PC-9 (cell line): Measurements from ENCODE around the gene ENPP3. TPM values are rescaled to one million over a fixed set of nuclear protein-coding genes. Genes with fewer than 3 reads are reported as not detected.
A peak's percentile ranks its signal among the peaks of the same experiment; 100 is the strongest.

Experiments used
- BruUV-seq: library from RNA; stranded (reverse); fragments of 400-500 nt; replicated peaks from 2 replicates; lab custom pipeline; 2021; lab: Mats Ljungman, UMichigan
- CTCF ChIA-PET: fragments of 300-600 bp; sonication (Branson Sonifier 250); formaldehyde crosslinking; loops from one replicate; lab custom pipeline; 2022; ENCODE audit warnings: antibody characterized with exemption; lab: Charles Lee
- POLR2A ChIA-PET: fragments of 300-600 bp; sonication (Branson Sonifier 250); formaldehyde crosslinking; loops from one replicate; lab custom pipeline; 2022; ENCODE audit warnings: antibody characterized with exemption; ENCODE audit not compliant: unreplicated experiment; lab: Charles Lee
- DNase-seq, 2 experiments: peaks; one replicate each; pipeline versions ENCODE4 v3.0.0 to v3.0.0-alpha.2; 2015 to 2022; ENCODE audit warnings: mixed read lengths in 1 of 2
- H2AFZ ChIP-seq: fragments of 200-600 bp; sonication (generic); 2 replicates; pipeline ENCODE4 v1.8.1; 2017; ENCODE audit warnings: antibody characterized with exemption
- H3F3A ChIP-seq: fragments of 200-600 bp; sonication (generic); 2 replicates; pipeline ENCODE4 v1.8.1; 2017; ENCODE audit warnings: antibody characterized with exemption, mild to moderate bottlenecking, low read depth; ENCODE audit not compliant: insufficient read depth
- H3K27ac ChIP-seq: fragments of 200-600 bp; sonication (generic); 2 replicates; pipeline ENCODE4 v1.6.1; 2016; ENCODE audit warnings: mixed run types
- H3K27me3 ChIP-seq: fragments of 200-600 bp; sonication (generic); 2 replicates; pipeline ENCODE4 v1.6.1; 2016; ENCODE audit warnings: low read depth, mixed run types; ENCODE audit not compliant: insufficient read depth
- H3K36me3 ChIP-seq: fragments of 200-600 bp; sonication (generic); 2 replicates; pipeline ENCODE4 v1.6.1; 2016; ENCODE audit warnings: low read depth, mixed run types
- H3K4me1 ChIP-seq: fragments of 200-600 bp; sonication (generic); replicated peaks from 2 replicates; pipeline ENCODE4 v1.6.1; 2016; ENCODE audit warnings: mixed run types; ENCODE audit not compliant: insufficient read depth
- H3K4me2 ChIP-seq: fragments of 200-600 bp; sonication (generic); 2 replicates; pipeline ENCODE4 v1.6.1; 2017; ENCODE audit warnings: mixed run types
- H3K4me3 ChIP-seq: fragments of 200-600 bp; sonication (generic); 2 replicates; pipeline ENCODE4 v1.6.1; 2016; ENCODE audit warnings: mixed run types
- H3K79me2 ChIP-seq: fragments of 200-600 bp; sonication (generic); 2 replicates; pipeline ENCODE4 v1.6.1; 2017; ENCODE audit warnings: low read depth, mixed run types
- H3K9me2 ChIP-seq: fragments of 200-600 bp; sonication (generic); 2 replicates; pipeline ENCODE4 v1.8.1; 2017; ENCODE audit warnings: mild to moderate bottlenecking; ENCODE audit not compliant: insufficient read depth
- H3K9me3 ChIP-seq: fragments of 200-600 bp; sonication (generic); 2 replicates; pipeline ENCODE4 v1.8.1; 2016; ENCODE audit warnings: low read depth; ENCODE audit not compliant: insufficient read depth
- H4K20me1 ChIP-seq: fragments of 200-600 bp; sonication (generic); 2 replicates; pipeline ENCODE4 v1.8.1; 2017; ENCODE audit not compliant: insufficient read depth
- EZH2 ChIP-seq: fragments of 200-600 bp; sonication (generic); IDR thresholded peaks from 2 replicates; pipeline ENCODE4 v1.8.0; 2017; ENCODE audit warnings: antibody characterized with exemption, low read depth
- intact Hi-C: fragments of 100-400 bp; cut with micrococcal nuclease; formaldehyde crosslinking; loops from one replicate; pipeline ENCODE4 v1.10.0; 2022; ENCODE audit not compliant: unreplicated experiment
- total RNA-seq: library from RNA; stranded (reverse); gene quantifications from 2 replicates; pipeline ENCODE4 v1.2.3, GENCODE V29; 2021
- TF ChIP-seq, protein P1 (sequence below): fragments of 200-600 bp; sonication (generic); conservative IDR thresholded peaks from 2 replicates; pipeline ENCODE4 v1.6.1; 2017; ENCODE audit warnings: mixed run types, antibody characterized with exemption, mild to moderate bottlenecking, moderate library complexity

The ENPP3 gene
- total RNA-seq, 1 experiment from 2014 or later: not detected

- BruUV-seq: no TSS peak
- CTCF ChIA-PET: no interaction called here
Measured at GRCh38 chr6:131646249-131646670, 9.2 kb downstream of the ENPP3 start.

GRCh38 chr6:131651782-131652181 is 14.7 kb downstream of the ENPP3 start:
- ChIA-PET POLR2A (interaction anchor here (0.7 kb wide), 1 partner anchor 101 kb away, joined by 4 read pairs; no protein-coding TSS in a partner anchor), CTCF (interaction anchor here (0.5 kb wide), 1 partner anchor 31 kb away, joined by 7 read pairs; no protein-coding TSS in a partner anchor)
- Histone ChIP-seq H3K27me3 (no peaks in the 10 kb centered on the region), H4K20me1 (no peaks in the 10 kb centered on the region), H3K4me1 (peaks cover 20% of the 10 kb centered on the region), H3K79me2 (no peaks in the 10 kb centered on the region), H3F3A (no peaks in the 10 kb centered on the region; the same call in 1 of the 2 replicates), H3K9me3 (no peaks in the 10 kb centered on the region), H3K9me2 (no peaks in the 10 kb centered on the region), H3K4me2 (peak overlapping the region; percentile 17; the same call in 1 of the 2 replicates), H3K4me3 (no peak overlapping the region), H3K36me3 (no peaks in the 10 kb centered on the region), H2AFZ (0 out of 2 replicates have a peak overlapping the region, but pooled peaks have one; percentile 24), H3K27ac (no peak overlapping the region)
- DNase-seq: no peak
- no TSS peak for BruUV-seq
- no peak for TF ChIP-seq EZH2
- TF ChIP-seq, protein P1, sequence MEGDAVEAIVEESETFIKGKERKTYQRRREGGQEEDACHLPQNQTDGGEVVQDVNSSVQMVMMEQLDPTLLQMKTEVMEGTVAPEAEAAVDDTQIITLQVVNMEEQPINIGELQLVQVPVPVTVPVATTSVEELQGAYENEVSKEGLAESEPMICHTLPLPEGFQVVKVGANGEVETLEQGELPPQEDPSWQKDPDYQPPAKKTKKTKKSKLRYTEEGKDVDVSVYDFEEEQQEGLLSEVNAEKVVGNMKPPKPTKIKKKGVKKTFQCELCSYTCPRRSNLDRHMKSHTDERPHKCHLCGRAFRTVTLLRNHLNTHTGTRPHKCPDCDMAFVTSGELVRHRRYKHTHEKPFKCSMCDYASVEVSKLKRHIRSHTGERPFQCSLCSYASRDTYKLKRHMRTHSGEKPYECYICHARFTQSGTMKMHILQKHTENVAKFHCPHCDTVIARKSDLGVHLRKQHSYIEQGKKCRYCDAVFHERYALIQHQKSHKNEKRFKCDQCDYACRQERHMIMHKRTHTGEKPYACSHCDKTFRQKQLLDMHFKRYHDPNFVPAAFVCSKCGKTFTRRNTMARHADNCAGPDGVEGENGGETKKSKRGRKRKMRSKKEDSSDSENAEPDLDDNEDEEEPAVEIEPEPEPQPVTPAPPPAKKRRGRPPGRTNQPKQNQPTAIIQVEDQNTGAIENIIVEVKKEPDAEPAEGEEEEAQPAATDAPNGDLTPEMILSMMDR: no peak
- intact Hi-C loops: no loop called here

More at GRCh38 chr6:131646249-131646670, 9.2 kb downstream of the ENPP3 start:
- H3K36me3 ChIP-seq: no peaks in the 10 kb centered on the region
- H3K4me2 ChIP-seq: no peak overlapping the region
- H2AFZ ChIP-seq: peak overlapping the region; percentile 25; the same call in 1 of the 2 replicates
- no peak for TF ChIP-seq EZH2
- TF ChIP-seq, protein P1: no peak
- H3K27ac ChIP-seq: no peak overlapping the region
- intact Hi-C loops: no loop called here
- no peaks in the 10 kb centered on the region for H3K79me2 ChIP-seq
- no peaks in the 10 kb centered on the region for H3K27me3 ChIP-seq
- H3K4me1 ChIP-seq: peaks cover 1% of the 10 kb centered on the region; the same call in 1 of the 2 replicates
- H3K4me3 ChIP-seq: no peak overlapping the region
- DNase-seq: no peak
- POLR2A ChIA-PET: no interaction called here
- H4K20me1 ChIP-seq: no peaks in the 10 kb centered on the region
- no peaks in the 10 kb centered on the region for H3K9me3 ChIP-seq
- H3K9me2 ChIP-seq: no peaks in the 10 kb centered on the region
- no peaks in the 10 kb centered on the region for H3F3A ChIP-seq

- no peaks in the 10 kb centered on the region for H3K27me3 ChIP-seq
- ChIA-PET CTCF (interaction anchor here (0.5 kb wide), 1 partner anchor 31 kb away, joined by 7 read pairs; no protein-coding TSS in a partner anchor), POLR2A (no interaction called here)
- no peak overlapping the region for H3K4me3 ChIP-seq
- H4K20me1 ChIP-seq: no peaks in the 10 kb centered on the region
- H3F3A ChIP-seq: peaks cover 6% of the 10 kb centered on the region
- no peaks in the 10 kb centered on the region for H3K9me3 ChIP-seq
- no TSS peak for BruUV-seq
- peak overlapping the region; percentile 51 for H3K4me2 ChIP-seq
- peak overlapping the region; percentile 73 for H2AFZ ChIP-seq
- no peak for TF ChIP-seq EZH2
- TF ChIP-seq, protein P1: no peak
- H3K36me3 ChIP-seq: no peaks in the 10 kb centered on the region
- H3K79me2 ChIP-seq: no peaks in the 10 kb centered on the region
- H3K9me2 ChIP-seq: no peaks in the 10 kb centered on the region
- DNase-seq: peak in 1 of 2 experiments; percentile 48
- intact Hi-C loops: no loop called here
- H3K27ac ChIP-seq: no peak overlapping the region
- H3K4me1 ChIP-seq: peaks cover 25% of the 10 kb centered on the region
Measured at GRCh38 chr6:131652472-131652871, 15.4 kb downstream of the ENPP3 start.
